Measurements from ENCODE around the gene RGS13.

RGS13 gene

GRCh38 chr1:192592517-192592916, 43.4 kb upstream of the RGS13 start:
- DNase-seq (ENCODE audit: low spot score) = no peak
- WGBS, 2 donors (ENCODE audit: extremely low coverage in 2 of 2, insufficient read length in 2 of 2, insufficient replicate concordance in 1 of 2) = no CpG with 5 or more reads among the region's 4 CpGs
- Histone ChIP-seq H2AFZ (ENCODE audit: low read length) (peak overlapping the region; percentile 15), H4K91ac (ENCODE audit: low read depth, low read length, poor library complexity) (no peak overlapping the region), H3K4me3 (ENCODE audit: low read length in 2 of 2) (no peak overlapping the region), H3K79me1 (ENCODE audit: low read depth, low read length) (no peaks in the 10 kb centered on the region), H3K36me3 (replicated peaks in 1 of 2; ENCODE audit: control insufficient read depth in 2 of 2, insufficient read depth in 2 of 2, low read length in 2 of 2) (no peaks in the 10 kb centered on the region), H3K23ac (ENCODE audit: low read depth, low read length, poor library complexity) (no peak overlapping the region), H3K4ac (ENCODE audit: low read length) (no peak overlapping the region), H3K27me3 (ENCODE audit: control insufficient read depth in 3 of 3, insufficient read depth in 3 of 3, low read depth in 1 of 3, low read length in 3 of 3) (no peaks in the 10 kb centered on the region), H3K9me3 (replicated peaks in 1 of 2; ENCODE audit: control insufficient read depth in 2 of 2, insufficient read depth in 1 of 2, low read depth in 1 of 2, low read length in 2 of 2) (no peaks in the 10 kb centered on the region), H3K4me2 (ENCODE audit: insufficient read depth, low read length, poor library complexity, severe bottlenecking) (no peak overlapping the region), H2BK12ac (ENCODE audit: low read length) (no peak overlapping the region), H4K8ac (ENCODE audit: low read depth, low read length) (no peak overlapping the region), H2AK5ac (ENCODE audit: low read depth, low read length) (no peak overlapping the region), H2BK15ac (ENCODE audit: low read length) (no peak overlapping the region), H2BK5ac (ENCODE audit: low read length) (no peak overlapping the region), H3K27ac (replicated peaks; ENCODE audit: low read length) (no peak overlapping the region), H3K4me1 (ENCODE audit: control insufficient read depth in 2 of 2, insufficient read depth in 1 of 2, low read depth in 1 of 2, low read length in 2 of 2) (no peaks in the 10 kb centered on the region), H2BK120ac (ENCODE audit: low read depth, low read length) (no peak overlapping the region), H3K18ac (ENCODE audit: low read length) (no peak overlapping the region), H3K14ac (ENCODE audit: low read length) (no peak overlapping the region), H3K9ac (ENCODE audit: low read depth, low read length, poor library complexity) (no peak overlapping the region)

DNA sequence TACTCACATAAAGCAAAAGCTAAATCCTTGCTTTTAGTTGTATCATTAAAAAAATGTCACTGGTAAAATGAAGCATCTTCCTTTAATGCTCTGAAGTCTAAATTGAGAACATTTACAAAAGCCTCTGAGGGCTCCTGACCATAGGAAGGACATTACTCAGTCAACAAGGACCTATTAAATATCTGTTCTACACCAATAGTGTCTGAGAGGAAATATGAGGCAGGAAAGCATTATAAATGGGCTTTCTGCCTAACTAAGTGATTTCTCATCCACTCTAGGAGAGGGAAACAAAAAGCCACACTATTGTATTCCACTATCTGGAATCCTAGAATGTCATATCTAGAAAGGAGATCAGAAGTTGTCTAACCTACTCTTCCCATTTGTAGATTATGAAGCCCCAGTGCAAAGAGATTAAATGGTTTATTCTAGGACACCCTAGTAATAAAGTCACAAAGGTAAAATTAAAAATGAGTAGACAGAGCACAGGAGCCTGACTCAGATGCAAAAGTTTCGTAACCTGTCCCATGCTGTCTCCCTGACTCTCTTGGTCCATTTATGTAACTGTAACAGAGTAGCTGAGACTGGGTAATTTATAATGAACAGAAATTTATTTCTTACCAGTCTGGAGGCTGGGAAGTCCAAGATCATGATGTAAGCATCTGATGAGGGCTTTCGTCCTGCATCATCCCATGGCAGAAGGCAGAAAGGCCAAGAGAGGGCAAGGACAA, 42.8 kb upstream of the RGS13 start:
- Histone ChIP-seq H4K8ac (ENCODE audit: low read depth, low read length) (no peak overlapping the region), H3K4me2 (ENCODE audit: insufficient read depth, low read length, poor library complexity, severe bottlenecking) (no peak overlapping the region), H2BK5ac (ENCODE audit: low read length) (no peak overlapping the region), H3K18ac (ENCODE audit: low read length) (no peak overlapping the region), H3K36me3 (replicated peaks in 1 of 2; ENCODE audit: control insufficient read depth in 2 of 2, insufficient read depth in 2 of 2, low read length in 2 of 2) (no peaks in the 10 kb centered on the region), H2BK120ac (ENCODE audit: low read depth, low read length) (no peak overlapping the region), H3K27ac (replicated peaks; ENCODE audit: low read length) (no peak overlapping the region), H3K9me3 (replicated peaks in 1 of 2; ENCODE audit: control insufficient read depth in 2 of 2, insufficient read depth in 1 of 2, low read depth in 1 of 2, low read length in 2 of 2) (no peaks in the 10 kb centered on the region), H4K91ac (ENCODE audit: low read depth, low read length, poor library complexity) (no peak overlapping the region), H3K9ac (ENCODE audit: low read depth, low read length, poor library complexity) (no peak overlapping the region), H3K4ac (ENCODE audit: low read length) (no peak overlapping the region), H2AK5ac (ENCODE audit: low read depth, low read length) (no peak overlapping the region), H3K23ac (ENCODE audit: low read depth, low read length, poor library complexity) (no peak overlapping the region), H3K14ac (ENCODE audit: low read length) (no peak overlapping the region), H2BK15ac (ENCODE audit: low read length) (no peak overlapping the region), H3K27me3 (ENCODE audit: control insufficient read depth in 3 of 3, insufficient read depth in 3 of 3, low read depth in 1 of 3, low read length in 3 of 3) (no peaks in the 10 kb centered on the region), H2BK12ac (ENCODE audit: low read length) (no peak overlapping the region), H3K4me3 (ENCODE audit: low read length in 2 of 2) (no peak overlapping the region), H3K79me1 (ENCODE audit: low read depth, low read length) (no peaks in the 10 kb centered on the region), H2AFZ (ENCODE audit: low read length) (no peak overlapping the region), H3K4me1 (ENCODE audit: control insufficient read depth in 2 of 2, insufficient read depth in 1 of 2, low read depth in 1 of 2, low read length in 2 of 2) (no peaks in the 10 kb centered on the region)
- DNase-seq (ENCODE audit: low spot score) = no peak
- no CpG with 5 or more reads among the region's 2 CpGs for WGBS, 2 donors (ENCODE audit: extremely low coverage in 2 of 2, insufficient read length in 2 of 2, insufficient replicate concordance in 1 of 2)

DNA sequence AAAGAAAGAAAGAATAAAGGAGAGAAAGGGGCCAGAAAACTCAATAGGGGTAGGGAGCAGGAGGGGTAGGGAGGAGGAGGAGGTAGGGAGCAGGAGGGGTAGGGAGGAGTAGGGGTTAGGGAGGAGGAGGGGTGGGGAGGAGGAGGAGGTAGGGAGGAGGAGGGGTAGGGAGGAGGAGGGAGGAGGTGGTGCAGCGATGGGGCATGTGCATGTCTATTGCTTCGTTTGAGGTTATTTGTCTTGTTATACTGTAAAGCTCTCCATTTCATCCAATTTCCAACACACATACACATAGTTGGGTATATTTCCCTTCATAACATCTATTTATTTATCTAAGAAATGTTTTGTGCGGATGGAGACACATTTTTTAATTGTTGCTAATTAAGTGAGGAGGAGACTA, 40.6 kb upstream of the RGS13 start:
- H3K23ac ChIP-seq (ENCODE audit: low read depth, low read length, poor library complexity) = no peak overlapping the region
- H2AK5ac ChIP-seq (ENCODE audit: low read depth, low read length) = no peak overlapping the region
- H2BK15ac ChIP-seq (ENCODE audit: low read length) = no peak overlapping the region
- H3K9ac ChIP-seq (ENCODE audit: low read depth, low read length, poor library complexity) = no peak overlapping the region
- WGBS, 2 donors (ENCODE audit: extremely low coverage in 2 of 2, insufficient read length in 2 of 2, insufficient replicate concordance in 1 of 2) = no CpG with 5 or more reads among the region's 3 CpGs
- no peak overlapping the region for H3K18ac ChIP-seq (ENCODE audit: low read length)
- H3K27me3 ChIP-seq (ENCODE audit: control insufficient read depth in 3 of 3, insufficient read depth in 3 of 3, low read depth in 1 of 3, low read length in 3 of 3) = no peaks in the 10 kb centered on the region
- H3K36me3 ChIP-seq (replicated peaks in 1 of 2; ENCODE audit: control insufficient read depth in 2 of 2, insufficient read depth in 2 of 2, low read length in 2 of 2) = no peaks in the 10 kb centered on the region
- H2AFZ ChIP-seq (ENCODE audit: low read length) = no peak overlapping the region
- H3K27ac ChIP-seq (replicated peaks; ENCODE audit: low read length) = no peak overlapping the region
- H2BK5ac ChIP-seq (ENCODE audit: low read length) = no peak overlapping the region
- H4K8ac ChIP-seq (ENCODE audit: low read depth, low read length) = no peak overlapping the region
- no peak overlapping the region for H2BK120ac ChIP-seq (ENCODE audit: low read depth, low read length)
- no peaks in the 10 kb centered on the region for H3K9me3 ChIP-seq (replicated peaks in 1 of 2; ENCODE audit: control insufficient read depth in 2 of 2, insufficient read depth in 1 of 2, low read depth in 1 of 2, low read length in 2 of 2)
- H3K4me2 ChIP-seq (ENCODE audit: insufficient read depth, low read length, poor library complexity, severe bottlenecking) = no peak overlapping the region
- no peak overlapping the region for H3K14ac ChIP-seq (ENCODE audit: low read length)
- no peak for DNase-seq (ENCODE audit: low spot score)
- H3K4ac ChIP-seq (ENCODE audit: low read length) = no peak overlapping the region
- no peaks in the 10 kb centered on the region for H3K4me1 ChIP-seq (ENCODE audit: control insufficient read depth in 2 of 2, insufficient read depth in 1 of 2, low read depth in 1 of 2, low read length in 2 of 2)
- H3K4me3 ChIP-seq (ENCODE audit: low read length in 2 of 2) = no peak overlapping the region
- H4K91ac ChIP-seq (ENCODE audit: low read depth, low read length, poor library complexity) = no peak overlapping the region
- no peak overlapping the region for H2BK12ac ChIP-seq (ENCODE audit: low read length)
- no peaks in the 10 kb centered on the region for H3K79me1 ChIP-seq (ENCODE audit: low read depth, low read length)

- no peak overlapping the region for H3K4ac ChIP-seq (ENCODE audit: low read length)
- no peak overlapping the region for H3K27ac ChIP-seq (replicated peaks; ENCODE audit: low read length)
- no peaks in the 10 kb centered on the region for H3K9me3 ChIP-seq (replicated peaks in 1 of 2; ENCODE audit: control insufficient read depth in 2 of 2, insufficient read depth in 1 of 2, low read depth in 1 of 2, low read length in 2 of 2)
- H3K4me2 ChIP-seq (ENCODE audit: insufficient read depth, low read length, poor library complexity, severe bottlenecking) = no peak overlapping the region
- no peak for DNase-seq (ENCODE audit: low spot score)
- no peak overlapping the region for H3K4me3 ChIP-seq (ENCODE audit: low read length in 2 of 2)
- WGBS, 2 donors (ENCODE audit: extremely low coverage in 2 of 2, insufficient read length in 2 of 2, insufficient replicate concordance in 1 of 2) = no CpG with 5 or more reads among the region's 3 CpGs
- no peak overlapping the region for H3K23ac ChIP-seq (ENCODE audit: low read depth, low read length, poor library complexity)
- no peak overlapping the region for H3K9ac ChIP-seq (ENCODE audit: low read depth, low read length, poor library complexity)
- no peaks in the 10 kb centered on the region for H3K36me3 ChIP-seq (replicated peaks in 1 of 2; ENCODE audit: control insufficient read depth in 2 of 2, insufficient read depth in 2 of 2, low read length in 2 of 2)
- H3K14ac ChIP-seq (ENCODE audit: low read length) = no peak overlapping the region
- no peaks in the 10 kb centered on the region for H3K4me1 ChIP-seq (ENCODE audit: control insufficient read depth in 2 of 2, insufficient read depth in 1 of 2, low read depth in 1 of 2, low read length in 2 of 2)
- H3K18ac ChIP-seq (ENCODE audit: low read length) = no peak overlapping the region
- no peak overlapping the region for H4K91ac ChIP-seq (ENCODE audit: low read depth, low read length, poor library complexity)
- H2BK15ac ChIP-seq (ENCODE audit: low read length) = no peak overlapping the region
- no peaks in the 10 kb centered on the region for H3K79me1 ChIP-seq (ENCODE audit: low read depth, low read length)
- H2AFZ ChIP-seq (ENCODE audit: low read length) = no peak overlapping the region
- H3K27me3 ChIP-seq (ENCODE audit: control insufficient read depth in 3 of 3, insufficient read depth in 3 of 3, low read depth in 1 of 3, low read length in 3 of 3) = no peaks in the 10 kb centered on the region
- H4K8ac ChIP-seq (ENCODE audit: low read depth, low read length) = no peak overlapping the region
- H2AK5ac ChIP-seq (ENCODE audit: low read depth, low read length) = no peak overlapping the region
- no peak overlapping the region for H2BK120ac ChIP-seq (ENCODE audit: low read depth, low read length)
- H2BK5ac ChIP-seq (ENCODE audit: low read length) = no peak overlapping the region
- H2BK12ac ChIP-seq (ENCODE audit: low read length) = no peak overlapping the region
Measured at GRCh38 chr1:192598589-192598988, 37.4 kb upstream of the RGS13 start.

Data from neuronal stem cell (in vitro differentiated cells).